ENCODE measurements around the gene MARK1.

The MARK1 gene

GRCh38 chr1:220527908-220528678 is at the start of gene MARK1:
Gene MARK1, plus strand, starts transcription at chr1:220528136. Its CDS starts 687 bp downstream, at chr1:220528823.
- DNase-seq = peak; percentile 80

- no peak for DNase-seq
Observed at GRCh38 chr1:220483700-220484099, 44.2 kb upstream of the MARK1 start.

DNA sequence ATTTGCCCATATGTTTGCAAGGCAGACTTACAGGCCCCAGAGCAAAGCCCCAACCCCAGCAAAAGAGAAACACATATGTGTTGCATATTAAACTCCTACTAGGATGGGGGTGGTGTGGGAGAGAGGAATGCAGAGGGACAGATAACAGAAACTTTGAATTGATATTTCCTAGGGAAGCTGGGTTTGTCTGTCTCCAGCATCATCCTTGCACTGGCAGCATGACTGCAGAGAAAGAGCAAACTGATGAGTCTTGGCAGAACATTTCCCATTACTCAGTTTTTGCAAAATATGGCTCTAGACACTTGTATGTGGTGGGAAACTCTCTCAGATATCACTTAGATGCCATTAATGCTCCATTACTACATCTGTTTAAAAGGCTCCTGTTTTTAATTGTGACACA is 43.8 kb upstream of the MARK1 start:
- no peak for DNase-seq

DNA sequence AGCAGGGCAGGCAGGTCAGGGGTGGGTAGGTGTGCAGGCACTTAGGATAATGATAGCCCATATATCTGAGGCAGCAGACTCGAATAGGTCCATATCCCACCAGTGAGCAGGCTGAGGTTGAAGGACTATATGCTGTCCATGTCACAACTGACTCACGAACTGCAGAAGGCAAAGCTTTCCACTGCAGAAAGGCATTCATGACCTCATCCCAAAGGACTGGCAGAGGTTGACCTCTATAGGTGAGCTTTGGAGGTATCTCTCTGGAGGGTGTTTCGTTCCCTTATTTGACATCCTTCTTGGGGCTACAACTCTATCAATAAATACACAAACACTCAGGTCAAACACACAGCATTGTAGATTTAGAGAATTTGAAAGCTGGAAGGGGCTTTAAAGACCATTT is 42.8 kb upstream of the MARK1 start:
- no peak for DNase-seq

DNA sequence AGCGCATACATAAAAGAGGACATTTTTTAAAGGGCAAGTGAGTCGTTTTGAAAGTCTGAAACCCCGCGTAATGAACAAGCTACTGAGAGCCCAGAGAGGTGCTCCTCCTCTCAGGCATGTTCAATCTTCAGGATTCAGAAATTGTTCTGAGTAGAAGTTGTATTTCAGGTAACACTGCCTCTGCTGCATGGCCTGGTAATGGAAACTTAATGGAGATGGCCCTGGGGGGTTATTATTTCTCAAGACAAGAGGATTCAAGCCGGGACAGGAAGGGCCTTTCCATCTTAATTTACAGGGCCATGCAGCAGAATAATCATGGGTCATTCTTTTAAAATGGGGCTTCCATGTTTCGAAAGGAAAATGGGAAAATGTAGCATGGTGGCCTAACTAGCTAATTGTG is 42.1 kb upstream of the MARK1 start:
- no peak for DNase-seq

DNA sequence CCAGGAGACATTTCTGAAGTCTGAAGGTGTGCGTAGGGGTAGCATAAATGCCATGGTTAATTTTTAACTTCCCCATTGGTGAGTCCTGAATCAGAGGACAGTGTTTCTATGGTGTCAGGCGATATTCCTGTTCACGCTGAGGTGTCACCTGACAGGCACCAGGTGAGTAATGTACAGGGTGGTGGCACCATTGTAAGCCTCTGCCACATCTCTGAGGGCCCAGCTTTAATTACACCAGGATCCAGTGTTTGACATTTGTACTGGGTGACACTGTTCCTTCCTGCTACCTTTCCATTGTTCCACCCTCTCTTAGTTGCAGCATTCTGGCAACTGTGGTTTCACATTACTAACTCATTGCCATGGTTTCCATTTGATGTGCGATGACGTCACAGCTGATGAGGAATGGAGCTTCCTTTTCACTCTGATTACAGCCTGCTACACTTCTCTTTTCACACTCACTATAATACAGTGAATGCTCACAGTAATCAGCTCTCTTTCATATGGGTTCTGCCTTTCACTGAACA is 40.6 kb upstream of the MARK1 start:
- peak; percentile 61 for DNase-seq

DNA sequence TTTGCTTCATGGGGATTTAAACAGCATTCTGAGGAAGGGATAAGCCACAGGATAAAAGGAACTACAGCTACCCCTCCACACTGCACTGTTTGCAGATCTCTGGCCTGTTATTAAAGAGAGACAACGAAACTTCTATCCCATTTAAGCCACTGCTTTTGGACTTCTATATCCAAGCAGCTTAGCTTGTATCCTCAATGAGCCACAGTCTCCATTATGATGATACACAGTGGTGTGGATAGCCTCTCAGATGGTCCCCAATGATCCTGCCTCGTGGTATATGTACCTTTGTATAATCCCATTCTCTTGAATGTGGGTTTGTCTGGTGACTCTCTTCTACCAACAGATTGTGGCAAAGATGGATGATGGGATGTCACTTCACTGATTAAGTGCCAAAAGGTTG is 36.0 kb upstream of the MARK1 start:
- no peak for DNase-seq

DNA sequence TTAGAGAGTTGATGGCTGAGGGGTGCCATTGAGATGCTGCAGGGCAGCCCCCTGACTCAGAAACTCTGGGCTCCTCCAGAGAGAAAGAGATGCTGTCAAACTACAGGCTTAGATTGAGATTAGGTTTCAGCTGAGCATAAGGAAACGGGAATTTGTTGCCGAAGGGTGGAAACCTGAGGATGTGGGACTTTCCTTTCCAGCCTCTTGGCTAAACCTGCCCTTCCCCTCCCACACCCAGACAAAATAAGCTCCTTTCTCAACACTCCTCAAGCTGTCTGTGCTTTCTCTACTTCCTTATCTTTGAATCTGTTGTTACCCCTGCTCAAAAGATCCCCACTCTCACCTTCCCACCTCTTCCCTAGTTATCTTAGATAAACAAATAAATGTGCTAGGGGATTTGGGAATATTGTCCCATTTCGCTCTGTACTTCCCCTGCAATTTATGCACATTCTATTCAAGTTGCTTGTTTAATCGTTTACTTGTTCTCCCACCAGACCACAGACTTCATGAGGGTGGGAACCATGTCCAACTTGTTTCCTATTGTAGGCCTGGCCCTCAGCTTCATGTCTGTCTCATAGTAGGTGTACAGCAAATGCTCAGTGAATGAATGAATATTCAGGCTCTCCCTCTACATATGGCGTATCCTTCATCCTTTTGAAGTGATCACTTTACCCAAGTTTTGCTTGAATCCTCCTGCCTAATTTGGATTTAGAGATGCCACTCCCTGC is 30.6 kb upstream of the MARK1 start:
- no peak for DNase-seq

- no peak for DNase-seq
Observed at GRCh38 chr1:220498188-220498587, 29.7 kb upstream of the MARK1 start.

DNA sequence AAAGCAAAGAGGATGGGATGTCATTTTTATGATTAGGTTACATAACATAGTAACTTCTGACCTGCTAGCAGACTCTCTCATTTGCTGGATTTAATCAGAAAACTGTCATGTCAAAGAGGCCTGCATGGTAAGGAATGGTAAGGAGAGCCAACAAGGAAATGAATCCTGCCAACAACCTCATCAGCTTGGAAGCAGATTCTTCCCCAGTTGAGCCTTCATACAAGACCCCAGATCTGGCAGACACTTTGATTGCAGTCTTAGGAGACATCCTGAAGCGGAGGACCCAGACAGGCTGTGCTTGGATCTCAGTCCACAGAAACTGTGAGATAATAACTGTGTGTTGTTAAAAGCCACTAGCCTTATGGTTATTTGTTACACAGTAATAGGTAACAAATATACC is 27.6 kb upstream of the MARK1 start:
- no peak for DNase-seq

GRCh38 chr1:220504329-220504728 is 23.6 kb upstream of the MARK1 start:
- no peak for DNase-seq

DNA sequence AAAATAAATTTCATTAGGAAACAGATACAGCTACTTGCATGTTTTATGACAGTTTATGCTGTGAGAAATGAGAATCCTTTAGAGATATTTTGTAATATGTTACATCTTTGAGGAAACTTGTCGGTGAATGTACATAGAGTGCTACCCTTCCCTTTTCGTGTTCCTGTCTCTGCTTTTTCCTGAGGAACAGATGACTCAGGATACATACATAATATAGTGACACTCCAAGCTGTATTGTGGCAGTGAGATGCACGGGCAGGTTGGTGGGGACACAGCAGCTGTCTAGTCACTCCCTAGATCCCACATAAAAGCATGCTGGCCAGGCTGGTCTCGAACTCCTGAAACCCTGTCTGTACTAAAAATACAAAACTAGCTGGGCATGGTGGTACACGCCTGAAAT is 20.9 kb upstream of the MARK1 start:
- DNase-seq = no peak

DNA sequence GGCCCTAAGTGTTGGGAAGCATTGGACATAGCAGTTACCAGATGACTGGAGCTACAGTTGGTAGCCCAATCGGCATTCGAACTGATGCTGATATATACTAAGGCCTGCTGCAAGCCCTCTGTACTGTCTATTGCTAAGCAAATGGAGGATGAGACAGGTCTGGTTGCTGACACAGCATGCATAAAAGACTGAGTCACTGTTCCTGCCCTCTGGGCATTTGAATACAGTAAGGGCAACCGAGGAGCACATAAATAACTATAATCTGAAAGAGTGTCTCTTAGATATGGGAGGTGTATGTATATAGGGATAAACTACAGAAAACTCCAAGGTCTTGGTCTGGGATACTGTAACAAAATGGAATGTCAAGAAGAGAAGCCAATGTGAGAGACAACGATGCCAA is 16.8 kb upstream of the MARK1 start:
- DNase-seq = no peak

DNA sequence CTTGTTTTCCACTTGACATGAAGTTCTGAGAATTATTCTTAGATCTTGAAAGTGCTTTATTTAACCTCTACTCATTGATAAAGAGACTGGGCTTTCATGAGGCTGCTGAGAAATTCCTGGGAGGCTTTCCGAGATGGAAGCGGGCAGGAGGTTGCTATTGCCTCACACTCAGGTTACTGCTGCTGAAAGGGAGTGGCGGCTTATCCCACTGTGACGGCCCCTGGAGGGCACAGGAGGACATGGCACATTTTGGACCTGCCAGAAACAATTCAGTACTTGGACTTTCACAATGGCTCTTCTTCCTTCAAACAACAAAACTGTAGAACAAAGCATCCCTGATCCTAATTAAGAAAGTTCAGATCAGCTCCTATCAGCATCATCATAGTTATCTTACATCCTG is 16.2 kb upstream of the MARK1 start:
- no peak for DNase-seq

GRCh38 chr1:220513834-220514233 is 14.1 kb upstream of the MARK1 start:
- DNase-seq = no peak

GRCh38 chr1:220514256-220514655 is 13.7 kb upstream of the MARK1 start:
- no peak for DNase-seq

GRCh38 chr1:220516014-220516721 is 11.8 kb upstream of the MARK1 start:
- no peak for DNase-seq

- DNase-seq = no peak
Observed at GRCh38 chr1:220516722-220517042, 11.3 kb upstream of the MARK1 start.

DNA sequence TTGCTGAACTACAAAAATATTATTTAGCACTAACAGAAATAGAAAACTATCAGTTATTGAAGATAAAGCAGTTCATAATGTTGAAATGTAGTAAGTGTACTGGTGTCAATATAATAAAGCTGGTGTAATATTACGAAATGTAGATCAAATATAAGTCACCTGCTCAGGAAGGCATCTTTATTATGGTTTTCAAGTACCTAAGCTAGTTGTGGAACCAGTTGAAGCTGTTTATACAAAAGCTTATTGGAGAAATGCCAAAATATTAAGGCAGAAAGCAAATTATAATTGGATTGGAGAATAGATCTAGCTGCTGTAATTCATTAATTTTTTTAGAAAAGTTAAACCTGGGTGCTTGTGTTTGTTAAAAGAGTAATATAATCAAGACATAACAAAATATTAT is 6.2 kb upstream of the MARK1 start:
- peak; percentile 52 for DNase-seq

DNA sequence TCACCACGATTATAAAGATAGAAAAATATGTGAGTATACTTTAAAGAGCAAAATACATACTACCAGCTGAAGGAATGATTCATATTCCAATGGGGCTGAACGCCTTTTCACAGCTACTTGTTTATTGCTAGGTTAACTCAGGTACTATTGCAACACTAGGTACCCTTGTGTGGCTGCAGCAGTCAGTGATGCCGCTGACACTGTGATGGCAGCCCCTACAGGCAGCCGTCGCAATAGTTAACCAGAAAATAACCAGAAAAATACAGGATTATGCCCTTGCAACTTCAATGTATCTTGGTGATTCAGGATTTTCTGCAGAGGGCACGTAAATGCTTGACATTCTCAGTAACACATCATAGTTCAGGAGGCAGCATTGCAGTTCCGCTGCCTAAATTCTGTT is 1.6 kb upstream of the MARK1 start:
- no peak for DNase-seq

GRCh38 chr1:220527279-220527907 is 543 bp upstream of the MARK1 start:
- peak; percentile 71 for DNase-seq

GRCh38 chr1:220528679-220529501 is 954 bp downstream of the MARK1 start:
- DNase-seq = peak; percentile 51

All from NCI-H345 (cell line).